NCI-H69 (cell line): ENCODE results near the gene CEP72.
"Not testable (repeated sequence)": the region's sequence is repeated elsewhere in the genome, so short reads cannot be mapped to it uniquely, and the experiment has no call there.

ENCODE experiments used
- DNase-seq: peaks from one replicate; lab custom pipeline; 2025; lab: John Stamatoyannopoulos, UW

CEP72 gene

GRCh38 chr5:598564-598890 is 13.6 kb upstream of the CEP72 start:
- peak; percentile 39 for DNase-seq

DNA sequence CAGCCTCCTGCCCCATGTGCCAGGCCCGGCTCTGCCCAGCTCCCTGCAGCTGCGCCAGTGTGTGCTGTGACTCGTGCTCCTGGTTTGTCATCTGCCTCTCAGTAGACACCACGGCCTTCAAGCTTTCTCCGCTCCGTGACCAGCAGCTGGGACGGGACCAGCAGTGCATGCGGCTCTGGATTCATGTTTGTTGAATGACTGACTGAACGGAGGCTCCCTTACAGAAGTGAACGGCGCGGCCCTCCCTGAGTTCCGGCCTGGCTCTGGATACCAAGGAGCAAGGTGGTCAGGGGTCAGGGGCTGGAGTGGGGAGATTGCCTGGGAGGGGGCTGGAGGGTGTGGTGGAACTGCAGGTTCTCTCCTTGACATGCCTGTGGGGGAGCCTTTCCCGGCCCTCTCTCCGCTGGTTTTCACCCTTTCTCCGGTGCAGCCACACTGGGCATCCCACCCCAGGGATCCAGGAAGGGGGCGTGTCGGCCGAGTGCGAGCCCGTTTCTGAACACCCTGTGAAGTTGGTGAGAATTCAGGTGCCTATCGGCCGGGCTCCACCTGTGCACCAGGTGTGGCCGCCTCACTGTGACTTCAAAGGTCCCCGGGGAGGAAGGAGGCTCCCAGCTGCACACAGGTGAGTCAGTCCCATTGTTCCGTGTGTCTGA is 11.1 kb upstream of the CEP72 start:
- DNase-seq: peak; percentile 68

DNA sequence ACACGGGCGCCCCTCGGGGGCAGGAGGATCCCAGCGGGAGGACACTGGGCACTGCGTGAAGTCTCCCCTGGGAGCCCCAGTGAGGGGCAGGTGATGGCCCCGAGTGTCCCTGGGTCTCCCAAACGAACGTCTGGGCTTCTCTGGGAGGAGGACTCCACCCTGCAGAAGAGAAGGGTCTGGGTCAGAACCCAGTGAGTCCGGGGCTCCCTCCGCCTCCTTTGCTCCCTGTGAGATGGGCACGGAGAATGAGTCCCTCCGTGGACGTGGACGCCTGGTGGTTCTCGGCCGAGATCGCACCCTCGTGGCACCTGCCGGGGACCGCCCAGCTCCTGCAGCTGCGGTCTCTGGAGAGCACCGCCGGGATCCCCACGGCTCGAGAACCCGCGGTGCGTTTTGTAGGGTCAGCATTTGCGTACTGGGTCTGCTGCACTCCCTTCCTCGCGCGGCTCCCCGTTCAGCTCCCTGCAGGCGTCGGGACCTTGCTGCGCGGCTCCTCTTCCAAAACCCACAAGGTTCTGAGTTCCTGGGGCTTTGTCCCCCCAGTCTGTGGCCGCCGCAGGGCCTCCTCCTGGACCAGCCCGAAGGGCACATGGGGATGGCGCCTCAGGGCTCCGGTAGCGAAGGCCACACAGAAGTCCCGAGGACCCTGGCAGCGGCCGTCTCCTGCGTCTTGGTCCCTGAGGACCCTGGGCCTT is 10.2 kb upstream of the CEP72 start:
- DNase-seq: no peak

- no peak for DNase-seq
These were observed 9.6 kb upstream of the CEP72 start for GRCh38 chr5:602466-603035.

- DNase-seq: peak; percentile 37
These were observed 8.8 kb upstream of the CEP72 start for GRCh38 chr5:603081-603998.

DNA sequence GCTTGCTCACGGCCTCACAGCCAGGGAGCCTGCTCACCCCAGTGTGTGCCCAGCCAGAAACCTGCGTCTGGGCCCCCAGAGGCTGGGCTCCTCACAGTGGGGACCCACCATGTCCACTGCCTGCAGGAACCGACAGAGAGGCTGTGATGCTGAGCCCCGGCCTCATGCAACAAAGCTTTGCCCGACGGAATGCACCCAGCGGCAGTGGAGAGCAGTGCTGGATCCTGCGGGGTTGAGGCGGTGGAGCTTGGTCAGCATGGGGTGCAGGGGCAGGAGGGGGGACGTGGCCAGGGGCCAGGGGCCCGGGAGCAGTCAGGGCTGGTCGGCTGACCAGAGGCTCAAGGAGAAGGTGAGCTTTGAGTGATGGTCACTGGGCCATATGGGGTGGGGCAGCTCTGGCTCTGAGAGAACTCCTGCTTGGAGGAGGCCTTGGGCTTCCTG is 7.7 kb upstream of the CEP72 start:
- DNase-seq: no peak

- not testable (repeated sequence) for DNase-seq
These were observed 7.0 kb upstream of the CEP72 start for GRCh38 chr5:605090-605489.

- no peak for DNase-seq
These were observed 6.1 kb upstream of the CEP72 start for GRCh38 chr5:606061-606460.

- DNase-seq: no peak
These were observed 5.4 kb upstream of the CEP72 start for GRCh38 chr5:606526-607399.

DNA sequence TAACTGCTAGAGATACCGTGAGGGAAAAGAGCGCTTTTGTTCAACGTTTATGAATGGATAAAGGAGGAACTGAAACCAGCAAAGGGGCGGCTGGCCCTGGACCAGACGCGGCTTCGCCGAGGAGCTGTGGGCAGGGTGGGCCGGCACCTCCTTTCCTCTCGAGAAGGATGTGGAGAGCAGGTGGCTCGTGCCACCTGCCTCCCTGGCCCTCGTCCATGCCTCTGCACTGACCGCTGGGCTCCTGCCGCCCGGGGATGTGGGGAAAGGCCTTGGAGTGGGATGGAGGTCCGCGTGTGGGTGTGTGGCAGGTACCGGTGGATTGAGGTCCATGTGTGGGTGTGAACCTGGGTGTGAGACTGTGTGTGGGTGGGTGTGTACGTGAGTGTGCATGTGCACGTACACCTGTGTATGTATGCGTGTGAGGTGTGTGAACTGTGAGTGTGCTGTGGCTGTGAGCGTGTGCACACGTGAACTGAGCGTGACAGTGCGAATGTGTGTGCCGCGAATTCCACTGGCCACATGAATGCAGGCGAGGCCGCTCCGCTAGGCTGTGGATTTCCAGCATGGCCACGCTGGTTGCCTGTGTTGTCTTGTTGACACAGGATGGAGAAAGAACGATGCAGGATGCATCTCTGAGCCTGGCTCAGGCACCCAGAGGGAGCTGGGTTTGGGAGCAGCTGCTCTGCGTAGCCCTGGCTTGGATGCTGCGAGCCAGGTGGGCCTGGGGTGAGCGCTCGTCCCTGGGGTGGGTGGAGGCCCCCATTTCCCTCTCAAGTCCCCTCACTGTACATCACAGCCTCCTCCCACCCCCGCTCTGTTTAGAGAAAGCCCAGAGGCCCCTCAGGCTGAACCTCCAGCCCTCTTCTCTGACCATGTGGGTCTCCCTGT is 4.4 kb upstream of the CEP72 start:
- DNase-seq: no peak

DNA sequence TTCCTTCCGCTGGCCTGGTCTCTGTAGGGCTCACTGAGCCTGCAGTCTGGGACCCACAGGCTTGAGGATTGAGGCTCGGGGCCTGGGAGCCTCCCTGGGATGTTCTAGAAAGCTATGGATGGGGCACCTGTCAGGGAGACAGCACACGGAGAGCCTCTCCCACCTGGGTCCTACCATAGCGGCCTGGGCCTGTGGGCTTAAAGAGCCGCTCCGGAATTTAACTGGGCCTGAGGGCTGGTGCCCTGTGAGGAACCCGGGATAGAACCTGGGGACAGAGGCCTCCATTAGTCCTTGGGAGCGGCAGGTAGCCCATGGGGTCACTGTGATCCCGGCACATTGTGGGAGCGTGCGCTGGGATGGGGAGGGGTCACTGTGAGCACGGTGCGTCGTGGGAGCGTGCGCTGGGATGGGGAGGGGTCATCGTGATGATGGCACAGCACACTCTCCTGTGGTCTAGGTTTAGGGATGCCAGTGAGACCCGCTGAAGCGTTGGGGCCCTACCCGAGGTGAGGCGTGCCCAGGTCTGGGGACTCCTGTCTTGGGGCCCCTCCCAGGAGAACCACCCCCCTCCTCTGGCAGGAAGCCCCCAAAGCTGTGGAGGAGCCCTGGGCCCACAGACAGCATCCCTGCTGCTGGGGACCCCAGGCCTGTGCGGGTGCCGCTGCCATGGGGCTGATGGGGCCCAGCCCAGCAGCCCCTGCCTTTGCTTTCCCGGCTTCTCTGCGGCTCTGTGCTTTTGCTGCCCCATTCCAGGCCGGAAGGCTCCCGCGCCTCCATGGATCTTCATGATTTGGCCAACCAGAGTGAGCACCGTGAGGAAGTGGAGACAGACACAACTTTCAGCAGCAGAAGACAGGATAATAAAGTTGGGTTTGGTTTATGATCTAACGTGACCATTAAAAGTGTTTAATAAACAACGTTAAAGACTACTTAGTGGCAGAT is 3.4 kb upstream of the CEP72 start:
- DNase-seq: no peak

DNA sequence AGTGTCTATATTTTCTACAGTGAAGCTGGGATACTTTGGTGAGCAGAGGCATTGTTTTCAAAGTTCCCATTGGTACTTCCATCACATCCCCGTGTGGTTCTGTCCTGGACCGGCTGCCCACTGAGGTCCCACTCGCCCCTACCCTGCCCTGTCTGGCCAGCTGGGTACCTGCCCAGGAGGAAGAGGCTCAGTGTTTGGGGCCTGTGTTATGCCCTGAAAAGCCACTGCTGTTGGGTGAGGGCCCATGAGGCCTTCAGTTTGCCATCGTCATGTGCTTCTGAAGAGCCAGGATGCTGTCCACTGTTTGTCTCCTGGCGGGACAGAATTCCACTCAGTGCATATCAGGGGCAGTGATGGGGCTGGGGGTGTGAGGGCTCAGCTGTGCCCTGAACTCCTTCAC is 2.6 kb upstream of the CEP72 start:
- DNase-seq: no peak

GRCh38 chr5:610011-610743 is 2.0 kb upstream of the CEP72 start:
- DNase-seq: no peak

DNA sequence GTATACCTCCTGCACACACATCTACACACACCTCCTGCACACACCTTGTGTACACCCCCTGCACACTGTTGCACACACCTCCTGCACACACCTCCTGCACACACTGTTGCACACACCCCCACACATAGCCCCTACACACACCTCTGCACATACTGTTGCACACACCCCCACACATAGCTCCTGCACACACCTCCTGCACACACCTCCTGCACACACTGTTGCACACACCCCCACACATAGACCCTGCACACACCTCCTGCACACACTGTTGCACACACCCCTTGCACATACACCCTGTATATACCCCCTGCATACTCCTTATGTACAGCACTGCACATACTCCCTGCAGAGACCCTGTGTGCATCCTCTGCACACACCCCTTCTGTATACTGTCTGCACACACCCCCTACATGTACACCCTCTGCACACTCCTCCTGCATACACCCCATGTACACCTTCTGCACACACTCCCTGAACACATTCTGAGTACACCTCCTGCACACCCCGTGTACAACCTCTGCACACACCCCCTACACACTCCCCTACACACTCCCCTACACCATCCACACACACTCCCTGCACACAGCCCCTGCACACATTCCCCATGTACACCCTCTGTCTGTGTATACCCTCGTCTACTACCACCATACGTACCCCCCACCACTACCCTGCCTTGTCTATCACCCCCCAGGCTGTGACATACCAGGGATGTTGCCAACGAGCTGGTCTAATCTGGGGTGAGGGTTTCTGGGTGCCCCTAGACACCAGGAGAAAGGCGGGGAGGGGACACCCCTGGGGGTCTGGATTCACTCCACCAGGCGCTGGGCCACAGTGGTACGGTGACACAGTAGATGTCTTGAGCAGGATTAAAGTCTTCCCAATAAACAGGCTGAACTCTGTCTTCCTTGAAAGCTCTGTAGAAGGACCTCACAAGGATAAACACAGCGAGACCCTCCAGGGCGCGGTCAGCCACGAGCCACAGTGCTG is 1.1 kb upstream of the CEP72 start:
- DNase-seq: no peak

GRCh38 chr5:612498-613424 is 621 bp downstream of the CEP72 start:
- peak; percentile 71 for DNase-seq

DNA sequence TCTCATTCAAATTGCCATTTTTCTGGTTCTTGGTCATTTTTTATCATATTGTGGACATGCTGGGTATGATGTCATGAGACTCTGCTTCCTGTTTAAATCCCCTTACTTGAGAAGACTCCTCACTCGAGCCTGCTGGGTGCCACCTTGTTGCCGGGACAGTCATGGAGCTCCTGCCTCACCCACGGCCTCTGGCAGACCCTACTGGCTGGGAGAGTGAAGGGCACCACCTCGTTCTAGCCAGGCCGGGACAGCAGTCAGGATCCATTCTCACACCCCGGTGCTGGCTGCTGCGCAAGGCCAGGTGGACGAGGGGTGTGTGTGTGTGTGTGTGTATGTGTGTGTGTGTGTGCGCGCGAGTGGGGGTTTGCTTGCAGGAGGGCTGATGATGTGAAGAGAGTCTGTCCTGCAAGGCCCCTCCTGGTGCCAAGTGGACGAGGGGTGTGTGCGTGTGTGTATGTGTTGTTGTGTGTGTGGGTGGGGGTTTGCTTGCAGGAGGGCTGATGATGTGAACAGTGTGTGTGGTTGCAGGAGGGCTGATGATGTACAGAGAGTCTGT is 4.4 kb downstream of the CEP72 start:
- DNase-seq: no peak
